ENCODE data around the gene PHF2.

The PHF2 gene

GRCh38 chr9:93637886-93638285 is 61.5 kb downstream of the PHF2 start:
- Histone ChIP-seq H3K4me1 (peaks cover 0 to 16% (median 0%) of the 10 kb centered on the region in 4 donors), H3K36me3 (peaks cover 46 to 72% (median 67%) of the 10 kb centered on the region in 3 donors), H3K27ac (no peak overlapping the region), H3K27me3 (no peaks in the 10 kb centered on the region), H3K4me3 (no peak overlapping the region), H3K9me3 (peaks cover 0 to 7% (median 0%) of the 10 kb centered on the region in 3 donors)
- intact Hi-C loops (cut with DNase I; ENCODE audit: low total_unique reads): no loop called here
- TF ChIP-seq, protein P1, sequence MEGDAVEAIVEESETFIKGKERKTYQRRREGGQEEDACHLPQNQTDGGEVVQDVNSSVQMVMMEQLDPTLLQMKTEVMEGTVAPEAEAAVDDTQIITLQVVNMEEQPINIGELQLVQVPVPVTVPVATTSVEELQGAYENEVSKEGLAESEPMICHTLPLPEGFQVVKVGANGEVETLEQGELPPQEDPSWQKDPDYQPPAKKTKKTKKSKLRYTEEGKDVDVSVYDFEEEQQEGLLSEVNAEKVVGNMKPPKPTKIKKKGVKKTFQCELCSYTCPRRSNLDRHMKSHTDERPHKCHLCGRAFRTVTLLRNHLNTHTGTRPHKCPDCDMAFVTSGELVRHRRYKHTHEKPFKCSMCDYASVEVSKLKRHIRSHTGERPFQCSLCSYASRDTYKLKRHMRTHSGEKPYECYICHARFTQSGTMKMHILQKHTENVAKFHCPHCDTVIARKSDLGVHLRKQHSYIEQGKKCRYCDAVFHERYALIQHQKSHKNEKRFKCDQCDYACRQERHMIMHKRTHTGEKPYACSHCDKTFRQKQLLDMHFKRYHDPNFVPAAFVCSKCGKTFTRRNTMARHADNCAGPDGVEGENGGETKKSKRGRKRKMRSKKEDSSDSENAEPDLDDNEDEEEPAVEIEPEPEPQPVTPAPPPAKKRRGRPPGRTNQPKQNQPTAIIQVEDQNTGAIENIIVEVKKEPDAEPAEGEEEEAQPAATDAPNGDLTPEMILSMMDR (IDR thresholded peaks at IDR 0.05): no peak
- DNase-seq: no peak

DNA sequence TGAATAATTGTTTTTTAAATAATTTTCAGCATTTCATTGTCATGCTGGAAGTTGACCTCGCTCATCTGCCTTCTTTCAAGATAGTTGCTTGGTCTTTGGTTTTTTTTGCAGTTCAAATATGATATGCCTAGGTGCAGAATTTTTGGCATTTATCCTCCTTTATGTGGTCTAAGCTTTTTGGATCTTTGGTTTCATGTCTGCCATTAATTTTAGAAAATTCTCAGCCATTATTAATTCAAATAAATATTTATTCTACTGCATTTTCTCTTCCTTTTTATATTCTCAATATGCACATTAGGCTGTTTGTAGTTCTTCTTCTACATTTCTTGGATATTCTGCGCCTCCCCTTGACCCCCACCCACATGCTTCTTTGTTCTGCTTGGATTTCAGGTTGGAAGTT is 63.6 kb downstream of the PHF2 start:
- H3K4me3 ChIP-seq: no peak overlapping the region
- peaks cover 0 to 7% (median 0%) of the 10 kb centered on the region in 3 donors for H3K9me3 ChIP-seq
- intact Hi-C loops (cut with DNase I; ENCODE audit: low total_unique reads): no loop called here
- no peaks in the 10 kb centered on the region for H3K27me3 ChIP-seq
- no peak for DNase-seq
- H3K27ac ChIP-seq: no peak overlapping the region
- TF ChIP-seq, protein P1 (IDR thresholded peaks at IDR 0.05): no peak
- peaks cover 49 to 70% (median 67%) of the 10 kb centered on the region in 3 donors for H3K36me3 ChIP-seq
- peaks cover 0 to 22% (median 0%) of the 10 kb centered on the region in 4 donors for H3K4me1 ChIP-seq

DNA sequence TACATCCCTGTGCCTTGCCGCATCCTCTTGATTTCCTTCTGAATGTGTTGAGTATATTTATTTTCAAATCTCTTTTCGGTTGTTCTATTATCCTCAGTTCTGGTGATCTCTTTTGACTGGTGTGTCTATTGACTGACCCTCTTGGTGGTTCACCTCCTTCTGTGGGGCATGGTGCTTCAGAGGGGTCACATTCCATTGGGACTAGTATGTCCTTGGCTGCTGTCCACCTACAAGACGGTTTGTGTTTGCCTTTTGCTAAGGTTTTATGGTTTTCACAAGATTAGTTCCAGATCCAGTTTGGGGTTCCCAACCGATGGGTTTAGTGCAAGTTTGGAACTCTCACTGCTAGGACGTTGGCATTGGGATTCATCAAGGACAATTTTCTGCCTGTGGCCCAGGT is 66.6 kb downstream of the PHF2 start:
- Histone ChIP-seq H3K27ac (no peak overlapping the region), H3K4me1 (peaks cover 0 to 22% (median 0%) of the 10 kb centered on the region in 4 donors), H3K27me3 (no peaks in the 10 kb centered on the region), H3K9me3 (no peaks in the 10 kb centered on the region), H3K36me3 (peaks cover 47 to 69% (median 67%) of the 10 kb centered on the region in 3 donors), H3K4me3 (no peak overlapping the region)
- peak in 1 of 2 donors; percentile 15 for DNase-seq
- TF ChIP-seq, protein P1 (IDR thresholded peaks at IDR 0.05): no peak
- intact Hi-C loops (cut with DNase I; ENCODE audit: low total_unique reads): no loop called here

DNA sequence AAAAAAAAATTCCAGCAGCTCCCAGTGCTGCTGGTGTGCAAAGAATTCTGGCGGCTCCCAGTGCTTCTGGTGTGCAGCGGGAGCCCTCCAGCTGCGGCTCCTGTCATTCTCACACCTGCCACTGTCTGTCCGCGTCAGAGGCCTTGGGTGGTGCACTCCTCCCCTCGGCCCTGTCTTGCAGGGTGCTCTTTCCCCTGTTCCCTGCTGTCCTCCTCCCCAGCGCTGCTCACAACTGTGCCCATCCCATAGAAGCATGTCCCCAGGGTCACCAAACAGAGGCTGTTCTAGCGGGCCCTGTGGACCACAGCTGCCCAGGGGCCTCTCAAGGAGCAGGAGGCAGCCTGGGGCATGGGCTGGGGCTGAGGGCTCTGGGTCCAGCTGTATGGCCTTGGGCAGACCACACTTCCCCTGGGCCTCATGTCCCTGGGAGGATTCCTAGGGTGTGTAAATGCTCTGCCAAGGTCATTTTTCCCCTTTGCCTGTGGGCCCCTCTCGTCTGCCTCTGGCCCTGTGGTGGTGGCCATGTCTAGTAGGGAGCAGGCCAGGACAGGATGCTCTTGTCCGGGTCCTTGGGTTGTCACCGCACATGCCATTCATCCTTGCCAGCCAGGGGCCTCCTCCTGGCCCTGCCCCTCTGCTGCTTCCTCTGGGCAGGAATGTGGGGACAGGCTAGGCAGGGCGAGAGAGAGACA is 68.2 kb downstream of the PHF2 start:
- DNase-seq: peak in 1 of 2 donors; percentile 48
- Histone ChIP-seq H3K4me3 (no peak overlapping the region), H3K27ac (no peak overlapping the region), H3K27me3 (no peaks in the 10 kb centered on the region), H3K36me3 (peaks cover 47 to 71% (median 70%) of the 10 kb centered on the region in 3 donors), H3K4me1 (peaks cover 0 to 22% (median 0%) of the 10 kb centered on the region in 4 donors), H3K9me3 (no peaks in the 10 kb centered on the region)
- TF ChIP-seq, protein P1 (IDR thresholded peaks at IDR 0.05): no peak
- intact Hi-C loops (cut with DNase I; ENCODE audit: low total_unique reads): no loop called here

DNA sequence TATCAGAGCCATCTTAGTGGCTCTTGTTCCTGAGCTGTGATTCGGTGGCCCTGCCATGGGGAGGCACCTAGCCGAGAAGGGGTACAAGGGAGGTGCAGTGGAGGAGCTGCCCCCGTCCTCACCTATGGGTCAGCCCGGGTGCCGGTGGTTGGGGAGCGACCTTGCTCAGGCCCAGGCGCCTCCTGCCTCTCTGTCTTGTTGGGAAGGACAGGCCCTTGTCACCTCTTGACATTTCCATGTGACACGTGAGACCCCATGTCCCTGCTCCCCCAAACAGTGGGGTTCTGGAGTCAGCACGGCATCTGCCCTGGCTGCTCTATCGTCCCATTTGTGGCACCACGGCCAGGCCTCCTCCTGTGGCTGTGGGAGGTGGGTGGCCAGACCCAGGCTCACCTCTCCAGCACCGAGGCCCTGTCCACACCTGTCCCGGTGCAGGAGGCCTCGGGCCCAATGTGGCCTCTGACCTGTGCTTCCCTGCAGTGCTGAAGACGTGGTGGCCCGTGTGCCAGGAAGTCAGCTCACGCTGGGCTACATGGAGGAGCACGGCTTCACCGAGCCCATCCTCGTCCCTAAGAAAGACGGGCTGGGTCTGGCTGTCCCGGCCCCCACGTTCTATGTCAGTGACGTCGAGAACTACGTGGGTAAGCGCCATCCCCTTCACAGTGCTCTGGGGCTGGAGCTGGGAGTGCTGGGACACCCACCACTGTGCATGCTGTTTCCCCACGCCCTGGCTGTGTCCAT is 68.9 kb downstream of the PHF2 start:
- Histone ChIP-seq H3K4me3 (no peak overlapping the region), H3K36me3 (peaks cover 48 to 72% (median 72%) of the 10 kb centered on the region in 3 donors), H3K27ac (no peak overlapping the region), H3K4me1 (peaks cover 0 to 22% (median 0%) of the 10 kb centered on the region in 4 donors), H3K9me3 (no peaks in the 10 kb centered on the region), H3K27me3 (no peaks in the 10 kb centered on the region)
- intact Hi-C loops (cut with DNase I; ENCODE audit: low total_unique reads): no loop called here
- DNase-seq: peak in 1 of 2 donors; percentile 49
- TF ChIP-seq, protein P1 (IDR thresholded peaks at IDR 0.05): no peak

Measured in tibial artery (tissue), 4 donors.